Forelimb muscle (tissue), 1 donor: Measurements from ENCODE around the gene PRPSAP1. TPM values are rescaled to one million over a fixed set of nuclear protein-coding genes. Genes with fewer than 3 reads are reported as not detected.
"Not testable (repeated sequence)": the region's sequence is repeated elsewhere in the genome, so short reads cannot be mapped to it uniquely, and the experiment has no call there.

ENCODE experiments used
- DNase-seq: peaks from one replicate; pipeline ENCODE4 v3.0.0-alpha.2; 2013; ENCODE audit warnings: low read depth
- polyA plus RNA-seq: library from polyadenylated mRNA; unstranded; fragments of 120-200 nt; gene quantifications from one replicate; pipeline ENCODE4 v1.2.1, GENCODE V29; 2013; ENCODE audit not compliant: insufficient read length

The PRPSAP1 gene
- polyA plus RNA-seq, 1 donor: 31.5 TPM

GRCh38 chr17:76277300-76278267, 76.1 kb downstream of the PRPSAP1 start:
- DNase-seq: no peak

- no peak for DNase-seq
These were observed 77.0 kb downstream of the PRPSAP1 start for GRCh38 chr17:76276461-76277299.

GRCh38 chr17:76276069-76276431, 77.7 kb downstream of the PRPSAP1 start:
- no peak for DNase-seq

GRCh38 chr17:76275382-76276068, 78.2 kb downstream of the PRPSAP1 start:
- no peak for DNase-seq

GRCh38 chr17:76274112-76274956, 79.4 kb downstream of the PRPSAP1 start:
- DNase-seq: no peak

- no peak for DNase-seq
These were observed 80.1 kb downstream of the PRPSAP1 start for GRCh38 chr17:76273445-76274111.

GRCh38 chr17:76272541-76273444, 80.9 kb downstream of the PRPSAP1 start:
- DNase-seq: no peak

- DNase-seq: no peak
These were observed 81.8 kb downstream of the PRPSAP1 start for GRCh38 chr17:76271669-76272540.

GRCh38 chr17:76270770-76271668, 82.7 kb downstream of the PRPSAP1 start:
- DNase-seq: no peak

GRCh38 chr17:76270127-76270592, 83.6 kb downstream of the PRPSAP1 start:
- no peak for DNase-seq

- DNase-seq: no peak
These were observed 84.4 kb downstream of the PRPSAP1 start for GRCh38 chr17:76268991-76269981.

- no peak for DNase-seq
These were observed 85.5 kb downstream of the PRPSAP1 start for GRCh38 chr17:76268015-76268749.

- not testable (repeated sequence) for DNase-seq
These were observed 86.1 kb downstream of the PRPSAP1 start for GRCh38 chr17:76267581-76268001.

- no peak for DNase-seq
These were observed 86.6 kb downstream of the PRPSAP1 start for GRCh38 chr17:76267051-76267576.
